ENCODE results near the gene DMAP1.

DMAP1 gene

DNA sequence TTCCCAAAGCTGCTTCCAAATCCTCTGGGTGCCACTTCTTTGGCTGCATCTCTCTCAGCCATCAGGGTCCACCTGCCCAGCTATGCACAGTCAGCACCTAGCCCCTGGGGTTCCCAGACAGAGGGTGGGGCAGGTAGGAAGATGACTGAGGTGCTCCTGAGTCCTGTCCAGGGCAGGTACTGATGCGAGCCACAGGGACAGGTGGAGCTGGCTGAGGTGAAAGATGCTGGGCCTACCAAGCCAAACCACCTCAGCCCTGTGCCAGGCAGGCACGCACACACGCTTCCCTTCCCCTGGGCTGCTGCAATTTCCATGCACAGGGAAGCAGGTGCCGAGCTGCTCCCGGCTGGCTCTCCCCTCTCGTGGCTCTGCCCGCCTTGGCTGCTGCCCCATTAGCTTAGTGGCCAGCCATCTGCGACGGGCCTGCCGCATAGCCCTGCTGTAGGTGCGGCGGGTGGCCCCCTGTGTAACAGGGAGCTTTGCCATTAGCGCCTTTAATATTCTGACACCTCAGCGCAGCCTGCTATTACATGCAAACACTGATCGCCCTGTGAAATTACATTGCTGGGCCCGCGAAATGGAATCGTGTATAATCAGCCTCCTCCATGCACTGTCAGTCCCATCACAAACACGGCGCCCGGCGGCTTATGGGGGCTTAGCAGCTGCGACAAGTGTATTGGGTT lies 38.9 kb downstream of the DMAP1 start:
- Histone ChIP-seq H3K4me2 (no peak overlapping the region), H3K36me3 (ENCODE audit: insufficient read depth) (no peaks in the 10 kb centered on the region), H3K27ac (no peak overlapping the region), H3K79me2 (ENCODE audit: insufficient read depth, low read depth) (no peaks in the 10 kb centered on the region), H3K27me3 (ENCODE audit: insufficient read depth, low read depth) (no peaks in the 10 kb centered on the region), H3K4me1 (ENCODE audit: low read depth, poor library complexity, severe bottlenecking) (no peaks in the 10 kb centered on the region), H2AFZ (ENCODE audit: low read depth) (no peak overlapping the region), H3K4me3 (IDR thresholded peaks at IDR 0.05; ENCODE audit: insufficient read depth, low read depth, low read length) (no peak overlapping the region), H3K9ac (no peak overlapping the region), H4K20me1 (ENCODE audit: insufficient read depth) (no peaks in the 10 kb centered on the region)
- TF ChIP-seq, protein P1, sequence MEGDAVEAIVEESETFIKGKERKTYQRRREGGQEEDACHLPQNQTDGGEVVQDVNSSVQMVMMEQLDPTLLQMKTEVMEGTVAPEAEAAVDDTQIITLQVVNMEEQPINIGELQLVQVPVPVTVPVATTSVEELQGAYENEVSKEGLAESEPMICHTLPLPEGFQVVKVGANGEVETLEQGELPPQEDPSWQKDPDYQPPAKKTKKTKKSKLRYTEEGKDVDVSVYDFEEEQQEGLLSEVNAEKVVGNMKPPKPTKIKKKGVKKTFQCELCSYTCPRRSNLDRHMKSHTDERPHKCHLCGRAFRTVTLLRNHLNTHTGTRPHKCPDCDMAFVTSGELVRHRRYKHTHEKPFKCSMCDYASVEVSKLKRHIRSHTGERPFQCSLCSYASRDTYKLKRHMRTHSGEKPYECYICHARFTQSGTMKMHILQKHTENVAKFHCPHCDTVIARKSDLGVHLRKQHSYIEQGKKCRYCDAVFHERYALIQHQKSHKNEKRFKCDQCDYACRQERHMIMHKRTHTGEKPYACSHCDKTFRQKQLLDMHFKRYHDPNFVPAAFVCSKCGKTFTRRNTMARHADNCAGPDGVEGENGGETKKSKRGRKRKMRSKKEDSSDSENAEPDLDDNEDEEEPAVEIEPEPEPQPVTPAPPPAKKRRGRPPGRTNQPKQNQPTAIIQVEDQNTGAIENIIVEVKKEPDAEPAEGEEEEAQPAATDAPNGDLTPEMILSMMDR (conservative IDR thresholded peaks at IDR 0.05; ENCODE audit: low read depth, low read length): no peak

DNA sequence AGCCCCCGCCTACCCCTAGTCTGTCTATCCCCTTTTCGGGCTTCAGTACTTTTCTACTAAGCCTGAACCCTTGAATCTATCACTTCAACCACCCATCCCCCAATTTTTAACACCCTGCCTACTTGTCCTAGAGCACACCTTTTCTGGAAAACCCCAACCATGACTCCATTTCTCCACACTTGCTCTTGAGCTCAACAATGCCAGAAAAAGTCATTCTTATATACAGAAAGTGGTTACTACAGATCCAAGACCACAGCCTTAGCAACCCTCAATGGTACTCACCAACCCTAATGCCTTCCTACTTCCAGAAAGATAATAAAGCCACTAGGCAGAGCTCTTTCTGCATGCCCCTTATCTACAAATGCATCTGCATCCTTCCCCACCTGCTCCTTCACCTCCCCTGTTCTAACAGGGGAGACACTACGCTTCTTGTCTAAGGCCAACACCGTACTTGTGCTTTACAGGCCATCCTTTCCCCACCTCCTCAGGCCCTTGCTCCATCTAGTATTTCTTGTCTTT lies 41.2 kb downstream of the DMAP1 start:
- Histone ChIP-seq H4K20me1 (ENCODE audit: insufficient read depth) (no peaks in the 10 kb centered on the region), H3K27ac (no peak overlapping the region), H3K4me1 (ENCODE audit: low read depth, poor library complexity, severe bottlenecking) (no peaks in the 10 kb centered on the region), H3K9ac (no peak overlapping the region), H3K4me2 (no peak overlapping the region), H2AFZ (ENCODE audit: low read depth) (no peak overlapping the region), H3K4me3 (IDR thresholded peaks at IDR 0.05; ENCODE audit: insufficient read depth, low read depth, low read length) (no peak overlapping the region), H3K27me3 (ENCODE audit: insufficient read depth, low read depth) (no peaks in the 10 kb centered on the region), H3K79me2 (ENCODE audit: insufficient read depth, low read depth) (no peaks in the 10 kb centered on the region), H3K36me3 (ENCODE audit: insufficient read depth) (no peaks in the 10 kb centered on the region)
- TF ChIP-seq, protein P1 (conservative IDR thresholded peaks at IDR 0.05; ENCODE audit: low read depth, low read length): no peak

DNA sequence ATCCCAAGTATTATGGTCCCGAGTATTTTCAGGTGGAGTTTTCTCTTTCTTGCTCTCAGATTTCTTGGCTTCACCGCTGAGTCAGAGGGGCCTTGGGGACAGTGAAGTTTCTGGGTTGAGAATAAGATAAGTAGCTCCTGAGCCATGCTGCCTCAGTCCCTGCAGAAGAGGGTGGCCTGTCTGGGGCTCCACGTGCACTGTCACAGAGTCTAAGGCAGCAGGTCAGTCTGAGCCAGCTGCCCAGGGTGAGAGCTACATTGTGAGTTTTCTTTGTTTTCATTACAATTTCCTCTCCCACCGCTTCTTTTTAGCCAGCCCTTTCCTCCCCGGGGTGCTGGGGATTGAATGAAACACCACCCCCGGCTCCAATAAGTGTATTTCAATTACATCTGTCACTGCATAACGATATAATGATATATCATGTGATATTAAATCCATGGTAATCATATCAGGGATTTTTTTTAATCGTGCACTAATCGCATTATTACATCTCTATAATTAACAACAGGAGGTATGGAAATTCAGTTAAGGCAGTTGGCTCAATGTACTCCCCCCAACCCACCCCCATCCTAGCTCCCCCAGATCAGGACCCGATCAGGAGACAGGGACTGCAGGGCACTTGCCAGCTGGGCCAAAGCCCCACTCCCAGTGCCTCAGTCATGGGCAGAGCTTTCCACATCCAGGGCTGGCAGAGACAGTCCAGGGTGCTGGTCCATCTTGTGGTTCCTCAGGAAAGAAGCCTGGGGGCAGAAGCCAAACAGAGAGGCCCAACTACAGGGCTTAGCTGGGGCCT lies 43.7 kb downstream of the DMAP1 start:
- Histone ChIP-seq H3K4me3 (IDR thresholded peaks at IDR 0.05; ENCODE audit: insufficient read depth, low read depth, low read length) (no peak overlapping the region), H3K79me2 (ENCODE audit: insufficient read depth, low read depth) (no peaks in the 10 kb centered on the region), H3K4me2 (no peak overlapping the region), H4K20me1 (ENCODE audit: insufficient read depth) (no peaks in the 10 kb centered on the region), H3K36me3 (ENCODE audit: insufficient read depth) (no peaks in the 10 kb centered on the region), H3K27ac (no peak overlapping the region), H3K27me3 (ENCODE audit: insufficient read depth, low read depth) (no peaks in the 10 kb centered on the region), H2AFZ (ENCODE audit: low read depth) (no peak overlapping the region), H3K9ac (no peak overlapping the region), H3K4me1 (ENCODE audit: low read depth, poor library complexity, severe bottlenecking) (no peaks in the 10 kb centered on the region)
- TF ChIP-seq, protein P1 (conservative IDR thresholded peaks at IDR 0.05; ENCODE audit: low read depth, low read length): no peak

DNA sequence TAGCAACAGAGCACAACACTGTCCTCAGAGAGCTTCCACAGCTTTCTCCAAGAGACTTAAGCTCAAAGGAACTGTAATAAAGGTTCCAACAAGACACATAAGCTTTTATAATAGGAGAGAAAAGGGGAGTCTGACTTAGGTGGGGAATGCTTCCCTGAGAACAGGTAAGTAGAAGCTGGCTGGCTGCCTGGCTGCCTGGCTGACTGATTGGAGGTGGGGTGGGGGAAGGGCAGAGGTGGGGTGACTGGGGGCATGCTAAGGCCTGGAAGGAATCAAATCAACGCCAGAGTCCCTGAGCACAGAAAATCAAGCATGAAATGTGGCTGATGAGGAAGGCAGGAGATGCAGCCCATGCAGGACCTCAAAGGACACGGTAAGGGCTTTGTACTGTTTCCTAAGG lies 45.8 kb downstream of the DMAP1 start:
- H3K79me2 ChIP-seq (ENCODE audit: insufficient read depth, low read depth): no peaks in the 10 kb centered on the region
- TF ChIP-seq, protein P1 (conservative IDR thresholded peaks at IDR 0.05; ENCODE audit: low read depth, low read length): no peak
- no peak overlapping the region for H3K4me3 ChIP-seq (IDR thresholded peaks at IDR 0.05; ENCODE audit: insufficient read depth, low read depth, low read length)
- H2AFZ ChIP-seq (ENCODE audit: low read depth): no peak overlapping the region
- no peaks in the 10 kb centered on the region for H3K36me3 ChIP-seq (ENCODE audit: insufficient read depth)
- H3K4me2 ChIP-seq: no peak overlapping the region
- no peaks in the 10 kb centered on the region for H3K27me3 ChIP-seq (ENCODE audit: insufficient read depth, low read depth)
- H3K9ac ChIP-seq: no peak overlapping the region
- no peaks in the 10 kb centered on the region for H4K20me1 ChIP-seq (ENCODE audit: insufficient read depth)
- H3K4me1 ChIP-seq (ENCODE audit: low read depth, poor library complexity, severe bottlenecking): no peaks in the 10 kb centered on the region
- no peak overlapping the region for H3K27ac ChIP-seq

Measured in KMS-11 (cell line).